ENCODE data around the gene GSAP.

DNA sequence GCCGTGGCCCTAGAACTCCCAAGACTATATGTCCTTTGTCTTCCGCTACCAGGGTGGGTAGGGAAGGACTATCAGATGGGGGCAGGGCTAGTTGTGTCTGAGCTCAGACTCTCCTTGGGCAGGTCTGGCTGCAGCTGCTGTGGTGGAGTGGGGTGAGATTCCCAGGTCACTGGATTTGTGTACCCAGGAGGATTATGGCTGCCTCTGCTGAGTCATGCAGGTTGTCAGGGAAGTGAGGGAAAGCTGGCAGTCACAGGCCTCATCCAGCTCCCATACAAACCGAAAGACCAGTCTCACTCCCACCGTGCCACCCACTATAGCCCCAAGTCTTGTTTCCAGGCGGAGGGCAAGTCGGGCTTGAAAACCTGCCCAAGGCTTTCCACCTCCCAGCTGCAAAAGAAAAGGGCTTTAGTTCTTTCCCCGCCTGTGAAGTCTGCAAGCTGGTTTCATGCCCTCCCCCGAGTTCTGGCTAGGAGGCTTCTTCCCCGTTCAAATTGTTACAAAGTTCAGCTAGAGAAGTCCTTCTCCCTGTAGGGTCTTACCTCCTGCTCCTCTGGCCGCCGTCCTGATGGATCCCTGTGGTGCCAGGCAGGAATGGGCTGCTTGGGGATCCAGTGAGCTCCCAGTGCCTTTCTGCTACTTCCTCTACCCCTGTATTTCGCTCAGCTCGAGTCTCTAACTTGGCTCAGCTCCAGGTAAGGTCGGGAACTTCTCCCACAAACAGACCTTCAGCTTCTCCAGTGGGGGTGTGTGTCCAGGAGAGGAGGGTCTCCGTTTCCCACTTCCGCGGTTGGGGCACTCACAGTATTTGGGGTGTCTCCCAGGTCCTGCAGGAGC is 109.7 kb downstream of the GSAP start:
- TF ChIP-seq EZH2 (IDR thresholded peaks at IDR 0.05; ENCODE audit: low read length, unreplicated experiment) (no peak), CTCF (conservative IDR thresholded peaks at IDR 0.05; ENCODE audit: low read depth, low read length) (no peak), EZH2phosphoT487 (IDR thresholded peaks at IDR 0.05; ENCODE audit: borderline replicate concordance, low read length) (no peak)
